GM19239 (cell line): ENCODE measurements around the gene RHO.

Source experiments
- DNase-seq: peaks from one replicate; pipeline ENCODE4 v3.0.0; 2011; ENCODE audit warnings: low spot score; ENCODE audit not compliant: insufficient read length
- FAIRE-seq: peaks from 2 replicates; lab custom pipeline; 2011; peaks lifted over from hg19 to GRCh38; lab: Jason Lieb, UNC

Gene RHO

DNA sequence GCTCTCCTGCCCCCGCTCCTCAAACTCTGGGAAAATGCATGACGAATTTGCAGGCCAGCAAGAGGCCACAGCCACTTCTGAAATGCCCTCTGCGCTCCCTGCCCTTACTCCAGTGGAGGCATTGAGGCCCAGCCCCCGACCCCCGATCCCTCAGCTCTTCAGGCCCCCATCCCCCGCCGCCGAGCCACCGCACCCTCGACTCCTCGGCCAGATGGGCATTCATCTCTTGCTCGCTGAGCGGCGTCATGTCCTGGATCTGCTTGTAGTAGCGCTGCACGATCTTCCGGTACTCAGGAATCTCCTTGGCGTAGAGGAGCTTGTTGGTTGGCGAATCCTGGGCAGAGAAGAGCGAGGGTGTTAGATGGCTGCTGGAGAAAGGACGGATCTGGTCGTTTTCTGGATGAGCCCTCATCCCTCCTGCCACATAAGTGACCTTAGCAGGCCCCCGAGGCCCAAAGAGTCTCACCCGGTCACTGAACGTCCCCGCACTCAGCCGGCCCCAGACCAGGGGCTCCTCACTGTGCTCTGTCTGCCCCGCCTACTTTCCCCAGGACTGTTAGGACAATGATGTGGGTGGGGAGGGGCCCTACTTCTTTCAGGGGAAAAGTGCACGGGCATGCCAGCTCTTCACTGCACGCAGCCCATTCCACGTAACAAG lies 28.6 kb downstream of the RHO start:
- DNase-seq: no peak
- FAIRE-seq: no peak

DNA sequence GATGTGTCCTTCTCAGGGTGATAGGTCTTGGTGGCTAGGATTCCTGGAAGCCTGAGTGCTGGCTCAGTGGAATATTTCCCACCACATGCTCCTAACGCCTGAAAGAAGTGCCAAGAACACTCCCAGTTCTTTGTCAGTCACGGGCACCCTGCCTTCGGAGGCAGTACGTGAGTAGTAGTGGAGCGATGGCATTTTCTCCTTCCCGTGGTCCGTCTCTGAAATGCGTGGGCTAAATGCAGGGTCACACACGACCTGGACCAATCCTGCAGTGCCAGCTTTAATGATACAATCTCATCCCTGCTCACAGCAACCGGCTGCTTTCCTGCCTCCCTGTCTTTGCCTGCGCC lies 29.1 kb downstream of the RHO start:
- FAIRE-seq (no peak), DNase-seq (no peak)

DNA sequence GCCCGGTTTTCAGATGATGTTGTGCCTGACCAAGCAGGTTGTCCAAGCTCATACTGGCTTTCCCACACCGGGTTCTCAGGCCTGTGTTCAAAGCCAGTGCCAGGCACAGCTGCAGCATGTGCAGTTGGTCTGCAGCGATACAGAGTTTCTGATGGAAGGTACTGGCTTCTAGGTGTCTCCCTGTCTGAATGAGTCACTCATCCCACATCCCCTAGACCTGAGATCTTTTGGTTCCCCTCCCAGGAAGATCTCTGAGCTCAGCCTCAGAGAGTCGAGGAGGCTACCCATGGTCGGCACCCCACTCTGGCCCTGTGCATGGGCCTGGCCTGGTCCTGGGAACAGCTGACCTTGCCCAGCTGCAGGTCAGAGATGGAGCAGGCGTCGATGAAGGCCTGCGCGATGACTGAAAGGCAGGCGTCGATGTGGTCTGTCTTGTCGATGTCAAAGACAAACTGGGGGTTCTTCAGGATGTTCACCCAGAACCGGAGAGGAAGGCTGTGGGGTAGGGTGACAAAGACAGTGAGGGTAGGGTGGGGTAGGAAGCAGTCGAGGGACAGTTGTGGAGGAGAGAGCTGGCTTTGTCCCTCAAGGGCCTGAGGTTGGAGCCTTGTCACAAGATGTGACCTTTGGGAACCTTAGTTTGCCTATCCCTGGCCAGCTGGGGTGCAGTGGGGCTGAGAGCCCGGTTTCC lies 29.8 kb downstream of the RHO start:
- FAIRE-seq: no peak
- no peak for DNase-seq

DNA sequence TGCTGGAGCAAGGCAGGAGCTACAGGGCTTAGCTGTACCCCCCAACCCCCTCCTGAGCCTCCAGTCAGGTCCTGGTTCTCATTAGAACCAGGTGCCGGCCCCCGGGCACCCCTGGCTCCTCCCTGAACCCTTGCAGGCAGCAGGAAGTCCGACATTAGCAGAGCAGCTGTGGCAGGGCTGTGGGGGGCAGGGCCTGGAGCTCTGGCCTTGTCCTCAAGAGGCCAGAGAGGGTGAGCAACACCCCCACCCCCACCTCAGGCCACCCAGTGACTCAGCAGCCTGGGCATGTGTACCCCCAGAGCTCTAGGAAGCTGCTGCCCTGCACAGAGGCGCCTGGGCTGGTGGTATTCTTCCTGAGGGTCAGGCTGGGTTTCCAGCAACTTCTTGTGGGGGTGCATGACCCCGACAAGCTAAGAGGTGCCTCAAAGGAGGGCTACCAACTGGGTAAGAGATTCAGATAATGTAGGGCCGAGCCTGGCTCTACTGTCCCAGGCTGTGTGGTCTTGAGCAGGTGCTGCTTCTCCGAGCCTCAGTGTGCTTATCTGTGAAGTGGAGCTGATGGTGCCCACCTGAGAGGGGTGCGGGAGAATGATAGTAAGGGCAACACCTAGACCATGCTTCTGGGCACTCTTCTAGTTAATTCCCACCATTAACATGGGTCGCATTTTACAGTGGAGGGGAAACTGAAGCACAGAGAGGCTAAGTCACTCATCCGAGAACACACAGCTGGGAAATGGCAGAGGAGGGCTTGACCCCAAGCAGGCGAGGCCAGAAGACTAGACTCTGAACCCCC lies 30.5 kb downstream of the RHO start:
- DNase-seq: no peak
- no peak for FAIRE-seq

DNA sequence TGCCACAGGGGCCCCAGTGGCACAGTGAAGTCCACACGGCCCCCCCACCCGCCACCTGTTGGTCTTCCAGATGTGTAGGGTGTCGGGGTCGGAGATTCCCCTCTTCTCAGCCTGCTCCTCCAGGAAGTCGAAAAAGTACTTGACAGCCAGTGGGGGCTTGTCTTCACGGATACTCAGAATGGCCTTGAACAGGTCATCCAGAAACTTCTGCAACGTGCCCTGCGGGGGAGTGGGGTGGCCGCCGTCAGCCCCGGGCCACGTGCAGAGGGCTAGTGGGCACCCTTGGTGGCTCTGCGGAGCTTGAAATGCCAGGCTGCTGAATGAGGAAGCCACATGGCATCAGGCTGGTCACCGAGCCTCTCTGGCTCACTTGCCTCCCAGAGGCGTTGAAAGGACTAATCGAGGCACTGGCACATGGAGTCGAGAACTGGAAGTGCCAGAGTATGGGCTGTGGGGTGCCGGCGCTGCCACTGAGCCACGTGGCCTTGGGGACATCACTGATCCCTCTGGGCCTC lies 31.2 kb downstream of the RHO start:
- no peak for DNase-seq
- no peak for FAIRE-seq

DNA sequence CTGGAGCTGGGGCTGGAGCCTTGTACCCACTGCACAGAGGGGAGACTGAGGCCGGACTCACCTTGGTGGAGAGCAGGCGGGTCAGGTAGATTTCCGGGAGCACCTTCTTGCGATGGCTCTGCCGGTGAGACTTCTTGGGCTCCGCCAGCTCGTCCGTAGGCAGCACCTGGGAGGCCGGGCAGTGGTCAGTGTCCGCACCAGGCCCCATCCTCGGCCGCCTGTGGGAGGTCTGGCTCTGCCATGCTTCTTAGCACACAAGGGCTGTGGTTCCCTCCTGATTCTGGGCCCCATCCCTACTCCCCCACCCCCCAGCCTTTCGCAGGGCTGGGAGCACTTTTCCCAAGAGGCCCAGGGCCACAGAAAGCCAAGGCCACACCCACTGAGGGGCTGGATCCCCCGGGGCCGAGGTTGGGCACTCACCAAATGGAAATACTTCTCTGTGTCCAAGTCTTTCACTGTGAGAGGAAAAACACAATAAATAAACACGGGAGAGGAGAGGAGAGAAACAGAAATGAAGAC lies 31.9 kb downstream of the RHO start:
- no peak for DNase-seq
- no peak for FAIRE-seq

DNA sequence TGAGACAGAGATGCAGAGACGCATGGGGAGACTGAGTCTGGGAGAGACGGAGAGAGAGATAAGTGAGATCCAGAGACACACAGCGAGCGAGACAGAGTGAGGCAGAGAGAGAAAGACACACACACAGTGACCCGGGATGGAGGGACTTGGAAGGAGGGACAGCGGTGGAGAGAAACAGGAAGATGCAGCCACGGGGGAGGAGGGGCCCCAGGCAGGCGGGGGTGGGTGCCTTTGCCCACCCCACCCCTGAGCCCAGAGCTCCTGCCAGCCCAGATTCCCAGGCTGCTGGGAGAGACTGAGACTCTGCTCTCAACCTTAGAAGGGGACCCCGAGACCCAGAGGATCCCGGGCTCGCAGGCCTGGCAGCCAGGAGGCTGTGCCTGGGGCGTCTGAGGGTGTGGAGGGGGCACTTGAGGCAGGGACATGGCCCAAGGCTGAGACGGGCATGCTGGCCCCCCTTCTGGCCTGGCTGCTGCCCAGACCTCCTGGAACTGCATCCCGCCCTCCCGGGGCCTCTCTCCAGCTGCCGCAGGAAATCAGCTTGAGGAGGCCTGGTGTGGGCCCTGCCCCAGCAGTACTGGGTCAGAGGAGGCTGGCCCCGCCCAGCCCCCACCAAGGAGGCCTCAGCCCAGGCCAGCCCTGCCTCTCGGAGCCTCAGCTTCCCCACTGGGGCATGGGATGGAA lies 32.6 kb downstream of the RHO start:
- DNase-seq (no peak), FAIRE-seq (no peak)

DNA sequence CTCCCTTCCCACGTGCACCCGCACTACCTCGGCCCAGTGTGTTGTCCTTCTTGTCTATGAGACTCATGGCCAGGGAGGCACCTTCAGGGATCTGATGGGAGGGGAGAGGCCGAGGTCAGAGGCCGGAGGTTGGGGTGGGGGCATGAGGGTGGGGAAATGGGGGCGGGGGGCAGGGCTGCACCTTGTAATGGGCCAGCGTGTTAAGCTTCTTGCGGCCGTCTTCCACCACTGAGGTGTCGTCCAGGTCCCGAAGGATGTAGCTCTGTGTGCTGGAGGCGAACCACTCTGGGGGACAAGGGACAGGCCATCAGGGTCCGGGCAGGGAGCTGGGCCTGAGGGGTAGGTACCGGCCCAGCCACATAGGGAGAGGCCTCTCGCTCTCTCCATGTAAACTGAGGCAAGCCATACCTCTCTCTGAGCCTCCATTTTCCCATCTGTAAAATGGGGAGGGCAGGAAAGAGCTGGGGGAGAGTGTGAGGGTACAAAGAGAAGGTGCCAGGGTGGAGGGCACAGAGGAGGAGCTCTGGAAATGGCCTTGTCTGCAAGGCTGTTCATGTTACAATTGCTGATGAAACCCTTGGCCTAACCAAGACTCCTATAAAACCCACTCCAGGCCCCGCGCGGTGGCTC lies 33.3 kb downstream of the RHO start:
- DNase-seq: no peak
- no peak for FAIRE-seq

DNA sequence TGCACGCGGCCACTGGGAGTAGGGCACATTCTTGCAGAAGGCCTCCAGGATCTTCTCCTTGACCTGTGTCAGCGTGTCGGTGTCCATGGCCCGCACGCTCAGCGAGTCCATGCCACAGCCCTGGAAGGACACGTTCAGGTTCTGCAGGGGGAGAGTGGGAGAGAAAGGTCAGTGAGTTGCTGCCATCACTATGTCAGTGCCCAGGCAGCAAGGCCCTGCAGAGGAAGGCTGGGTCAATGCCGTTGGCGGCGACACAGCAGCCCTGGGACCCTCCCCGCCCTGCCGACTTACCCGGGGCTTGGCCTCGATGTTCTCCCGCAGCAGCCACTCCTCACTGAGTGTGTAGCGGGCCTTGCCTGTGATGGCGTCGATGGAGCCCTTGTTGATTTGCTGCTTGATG lies 34.4 kb downstream of the RHO start:
- FAIRE-seq (no peak), DNase-seq (no peak)

DNA sequence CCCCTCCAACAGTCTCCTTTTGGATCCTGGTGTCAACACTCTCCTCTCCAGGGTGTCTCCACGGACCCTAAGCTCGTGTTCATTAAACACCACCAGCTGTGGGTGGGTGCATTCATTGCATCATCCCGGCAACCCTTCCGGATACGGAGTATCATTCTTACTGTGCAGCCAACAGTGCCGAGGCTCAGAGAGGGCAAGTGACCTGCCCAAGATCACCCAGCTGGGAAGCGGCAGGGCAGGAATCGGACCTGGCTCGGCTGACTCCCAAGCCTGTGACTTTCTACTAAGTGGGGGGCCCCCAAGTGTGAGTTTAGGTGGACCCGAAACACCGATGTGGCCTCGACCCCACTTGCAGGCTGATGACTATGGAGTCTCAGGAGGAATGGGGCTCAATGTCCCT lies 34.9 kb downstream of the RHO start:
- DNase-seq (no peak), FAIRE-seq (no peak)

DNA sequence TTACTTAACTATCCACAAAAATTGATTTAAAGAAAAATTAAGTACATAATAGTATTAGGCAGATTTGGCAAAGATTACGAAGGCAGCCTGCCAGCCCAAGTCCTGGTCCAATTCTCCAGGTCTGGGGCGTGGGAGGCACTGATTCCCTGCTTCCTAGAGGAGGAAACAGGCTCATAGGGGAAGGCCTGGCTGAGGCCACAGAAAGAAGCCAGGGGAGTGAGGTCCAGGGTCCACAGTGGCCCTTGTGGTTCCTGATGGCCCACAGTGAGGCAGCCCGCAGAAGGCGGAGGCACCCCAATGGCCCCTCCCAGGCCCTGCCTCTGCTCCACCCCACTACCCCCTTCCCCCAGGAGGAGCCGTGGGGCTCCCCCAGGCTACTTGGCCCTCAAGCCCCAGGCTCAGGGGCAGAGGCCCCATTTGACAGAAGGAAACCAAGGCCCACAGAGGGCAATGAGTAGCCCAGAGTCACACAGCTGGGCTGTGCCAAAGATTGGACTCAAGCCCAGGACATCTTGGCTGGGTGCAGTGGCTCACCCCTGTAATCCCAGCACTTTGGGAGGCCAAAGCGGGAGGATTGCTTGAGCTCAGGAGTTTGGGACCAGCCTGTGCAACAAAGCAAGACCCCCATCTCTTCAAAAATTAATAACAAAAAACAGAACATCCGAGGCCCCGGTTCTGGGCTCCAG lies 35.6 kb downstream of the RHO start:
- DNase-seq (no peak), FAIRE-seq (no peak)

DNA sequence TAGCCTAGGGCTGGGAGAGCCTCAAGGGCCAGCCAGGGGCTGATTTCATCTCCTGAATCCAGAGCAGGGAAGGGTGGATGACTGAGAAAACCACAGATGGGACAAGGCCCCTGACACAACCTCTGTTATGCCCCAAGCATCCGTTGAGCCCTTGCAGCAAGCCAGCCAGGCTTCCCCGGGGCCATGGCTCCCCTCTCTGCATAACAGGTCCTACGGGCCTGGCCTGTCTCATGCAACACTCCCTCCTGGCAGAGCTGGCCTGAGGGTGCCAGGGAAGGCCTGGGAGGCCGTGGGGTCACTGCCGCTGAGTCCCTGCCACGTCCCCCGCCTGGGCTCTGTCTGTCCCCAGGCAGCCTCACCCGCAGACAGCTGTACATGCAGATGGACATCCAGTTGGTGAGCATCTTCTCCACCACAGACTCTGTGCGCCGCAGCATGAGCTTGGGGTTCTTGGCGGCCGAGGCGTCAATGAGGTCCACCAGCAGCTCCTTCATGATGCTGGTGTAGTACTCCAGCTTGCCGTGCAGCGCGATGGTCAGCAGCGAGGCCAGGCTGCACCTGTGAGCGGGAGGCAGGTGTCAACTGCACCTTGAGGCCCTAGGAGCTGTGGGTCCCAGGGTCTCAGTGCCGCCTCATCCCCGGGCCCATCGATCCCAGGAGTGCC lies 36.7 kb downstream of the RHO start:
- no peak for FAIRE-seq
- DNase-seq: no peak

DNA sequence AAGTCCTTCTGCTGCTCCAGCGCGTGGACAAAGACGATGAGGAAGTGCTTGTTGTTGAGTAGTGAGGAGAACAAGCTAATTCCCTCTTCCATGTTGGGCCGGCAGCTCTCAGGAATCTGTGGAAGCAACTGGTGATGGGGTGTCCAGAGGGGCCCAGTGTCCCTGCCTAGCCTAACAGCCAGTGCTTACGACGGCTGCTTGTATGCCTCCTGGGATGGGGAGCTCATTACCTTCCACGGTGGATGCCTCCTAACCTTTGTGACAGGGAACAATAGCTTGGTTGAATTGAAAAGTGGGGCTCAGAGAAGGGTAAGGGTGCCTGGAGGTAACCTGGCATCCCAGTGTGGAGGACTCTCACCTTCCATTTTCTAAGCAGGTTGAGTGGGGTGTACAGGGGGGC lies 37.5 kb downstream of the RHO start:
- no peak for DNase-seq
- FAIRE-seq: no peak

DNA sequence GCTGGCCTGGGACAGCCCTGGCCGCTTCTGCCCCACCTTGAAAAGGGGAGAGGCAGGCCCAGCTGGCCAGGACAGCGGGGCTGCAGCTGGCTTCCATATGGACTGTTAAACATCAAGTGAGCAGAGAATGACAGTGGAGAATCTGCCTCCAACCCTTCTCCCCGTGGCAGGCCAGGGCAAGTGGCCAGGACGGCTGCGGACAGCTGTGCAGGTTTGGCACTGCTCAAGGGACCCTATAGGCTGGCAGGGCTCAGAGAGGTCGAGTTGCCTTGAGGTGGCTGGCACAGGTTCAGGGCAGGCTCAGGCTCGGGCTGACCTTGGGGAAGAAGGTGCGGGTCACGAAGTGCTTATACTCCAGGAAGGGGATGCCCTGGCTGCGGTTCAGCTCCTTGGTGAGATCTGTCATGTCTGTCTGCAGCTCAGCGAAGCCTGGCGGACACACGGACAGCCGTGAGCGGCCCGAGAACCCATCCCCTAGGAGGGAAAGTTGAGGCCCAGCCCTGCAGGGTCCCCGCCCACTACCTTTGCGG lies 38.8 kb downstream of the RHO start:
- FAIRE-seq: no peak
- no peak for DNase-seq

DNA sequence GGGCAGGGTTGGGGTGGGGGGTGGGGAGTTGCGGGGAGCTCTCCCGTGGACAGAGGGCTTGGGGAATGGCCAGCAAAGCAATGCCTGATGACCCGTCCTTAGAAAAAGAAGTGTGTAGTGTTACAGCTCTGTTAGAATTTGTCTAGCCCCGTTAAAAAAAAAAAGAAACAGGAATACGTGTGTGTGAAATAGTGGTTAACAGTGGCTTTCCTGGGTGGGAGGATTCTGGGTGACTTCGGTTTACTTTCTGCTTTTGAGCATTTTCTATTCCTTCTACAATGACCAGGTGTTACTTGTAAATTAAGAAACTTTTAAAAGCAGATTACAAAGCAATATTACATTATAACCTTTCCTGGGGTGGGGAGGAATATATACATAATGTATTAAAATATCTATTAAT lies 39.5 kb downstream of the RHO start:
- no peak for FAIRE-seq

DNA sequence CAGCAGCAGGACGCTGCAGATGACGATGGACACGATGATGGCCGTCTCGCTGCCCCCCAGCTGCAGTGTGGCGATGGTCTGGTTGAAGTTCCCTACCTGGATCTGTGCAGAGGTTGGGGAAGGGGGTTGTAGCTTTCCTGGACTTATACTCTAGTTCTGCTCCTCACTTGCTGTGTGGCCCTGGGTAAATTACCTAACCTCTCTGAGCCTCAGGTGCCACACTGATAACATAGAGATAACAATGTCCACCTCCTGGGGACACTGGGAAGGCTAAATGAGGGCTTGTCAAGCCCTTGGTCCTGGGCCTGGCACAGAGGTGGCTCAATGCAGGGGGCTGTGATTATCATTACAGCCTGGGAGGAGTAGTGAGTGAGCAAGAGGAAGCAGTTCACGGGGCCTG lies 41.4 kb downstream of the RHO start:
- DNase-seq (no peak), FAIRE-seq (no peak)

More for the DNA sequence above, 39.5 kb downstream of the RHO start:
- no peak for DNase-seq

DNA sequence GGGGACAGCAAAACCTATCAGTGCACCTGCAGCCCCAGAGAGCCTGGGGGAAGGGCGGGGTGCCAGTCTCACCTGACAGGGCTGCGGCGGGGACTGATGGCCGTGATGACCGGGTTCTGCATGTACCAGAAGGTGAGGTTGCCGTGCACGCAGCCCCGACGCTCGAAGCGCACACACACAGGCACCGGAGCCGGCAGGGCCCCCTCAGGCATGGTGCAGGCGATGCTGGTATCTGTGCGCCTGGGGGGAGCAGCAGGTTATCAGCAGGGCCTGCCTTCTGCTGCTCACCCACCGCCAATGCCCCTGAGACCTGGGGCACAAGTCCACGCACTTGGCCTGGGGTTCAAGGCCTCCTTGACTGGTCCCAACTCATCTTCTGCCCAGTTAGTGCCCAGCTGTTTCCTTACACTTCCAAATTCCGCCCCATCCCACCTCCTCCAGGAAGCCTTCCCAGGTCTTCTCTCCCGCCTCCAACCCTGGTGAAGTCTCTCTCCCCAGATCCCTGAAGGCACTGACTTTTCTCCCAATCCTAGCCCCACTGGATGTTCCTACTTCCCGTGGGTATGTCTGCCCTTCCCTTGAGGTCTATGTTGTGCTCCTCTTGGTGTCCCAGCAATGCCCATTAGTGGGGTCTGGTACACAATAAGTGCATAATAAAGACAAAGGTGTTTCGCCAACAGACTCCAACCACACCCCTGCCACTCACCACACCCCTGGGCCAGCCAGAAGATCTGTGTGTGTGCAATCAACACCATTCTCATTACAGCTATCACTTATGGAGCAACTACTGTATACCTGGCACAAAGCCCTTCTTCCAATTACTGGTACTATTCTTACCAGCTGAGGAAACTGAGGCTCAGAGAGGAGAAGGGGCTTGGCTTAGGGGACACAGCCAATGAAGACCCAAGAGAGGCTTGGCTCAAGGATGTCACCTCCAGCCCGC lies 43.4 kb downstream of the RHO start:
- DNase-seq (no peak), FAIRE-seq (no peak)

DNA sequence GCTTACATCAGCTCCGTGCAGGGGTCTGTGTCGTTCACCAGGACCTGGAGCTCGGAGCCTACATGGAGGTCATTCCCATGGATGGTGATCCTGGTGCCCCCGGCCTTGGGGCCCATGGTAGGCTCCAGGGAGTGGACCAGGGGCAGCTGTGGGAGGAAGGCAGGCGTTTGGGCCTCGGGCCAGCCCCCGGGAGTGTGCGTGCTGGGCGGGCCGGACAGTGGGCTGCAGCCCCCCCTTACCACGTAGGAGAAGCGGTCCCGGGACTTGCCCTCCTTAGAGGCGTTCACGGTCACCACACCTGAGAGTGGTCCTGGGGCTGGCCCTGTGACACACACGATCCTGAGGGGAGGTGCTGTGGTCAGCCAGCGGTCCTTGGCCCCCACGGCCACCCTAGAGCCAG lies 44.2 kb downstream of the RHO start:
- FAIRE-seq (no peak), DNase-seq (no peak)
